HepG2 (cell line): Measurements from ENCODE around the gene CALML4. TPM values are rescaled to one million over a fixed set of nuclear protein-coding genes. Genes with fewer than 3 reads are reported as not detected.

Experiments
- ATAC-seq: fragments of 200-7000 bp; cut with Tn5 transposase; 3 replicates; pipeline ENCODE4 v1.9.1; 2020; ENCODE audit warnings: mild to moderate bottlenecking, moderate library complexity
- BruUV-seq: library from RNA; stranded (reverse); fragments of 400-500 nt; replicated peaks from 2 replicates; lab custom pipeline; 2021; lab: Mats Ljungman, UMichigan
- CTCF ChIA-PET: fragments of 300-600 bp; formaldehyde crosslinking; extraction: SDS; loops from one replicate; lab custom pipeline; 2021; ENCODE audit warnings: low total read pairs, inconsistent platforms, low intra/inter-chr PET ratio; lab: Yijun Ruan, JAX
- POLR2A ChIA-PET: fragments of 350-600 bp; sonication (Branson Sonifier 250); formaldehyde crosslinking; loops from one replicate; lab custom pipeline; 2020; ENCODE audit warnings: antibody characterized with exemption, inconsistent platforms; lab: Yijun Ruan, JAX
- DNase-seq: peaks from one replicate; pipeline ENCODE4 v3.0.0-alpha.2; 2015; ENCODE audit warnings: low spot score
- FAIRE-seq: peaks from 3 replicates; lab custom pipeline; 2011; peaks lifted over from hg19 to GRCh38; lab: Jason Lieb, UNC
- H2AFZ ChIP-seq: one replicate; pipeline ENCODE4 v1.6.1; 2011; ENCODE audit warnings: low read length, inconsistent platforms
- H3K27ac ChIP-seq: fragments of 300-600 bp; 3 replicates; pipeline ENCODE4 v1.8.0; 2011; ENCODE audit warnings: mixed run types, mild to moderate bottlenecking, mixed read lengths, low read length, inconsistent platforms; ENCODE audit not compliant: insufficient read depth; ENCODE audit errors: extremely low read length
- H3K27me3 ChIP-seq, 2 experiments: fragments of 200-600 bp in 1 of 2; 2 replicates in 1 of 2; 3 replicates in 1 of 2; pipeline versions ENCODE4 v1.6.0 to v1.8.0; 2011; ENCODE audit warnings: low read length in 2 of 2, mild to moderate bottlenecking in 2 of 2, moderate library complexity in 2 of 2, inconsistent platforms in 1 of 2; ENCODE audit not compliant: insufficient read depth in 2 of 2, control insufficient read depth in 1 of 2
- H3K36me3 ChIP-seq, 2 experiments: fragments of 200-600 bp in 1 of 2; replicated peaks in 1 of 2; 2 replicates in 1 of 2; 3 replicates in 1 of 2; pipeline versions ENCODE4 v1.5.1 to v1.8.0; 2011; ENCODE audit warnings: low read length in 2 of 2, inconsistent platforms in 1 of 2; ENCODE audit not compliant: insufficient read depth in 2 of 2, control insufficient read depth in 1 of 2
- H3K4me1 ChIP-seq: 2 replicates; pipeline ENCODE4 v1.5.1; 2012; ENCODE audit warnings: low read length, inconsistent platforms; ENCODE audit not compliant: insufficient read depth
- H3K4me2 ChIP-seq: 2 replicates; pipeline ENCODE4 v1.6.0; 2011; ENCODE audit warnings: low read depth, low read length, inconsistent platforms
- H3K4me3 ChIP-seq, 3 experiments: fragments of 200-600 bp in 1 of 3; sonication (generic), shearing (Covaris generic) in 1 of 3; replicated peaks in 1 of 3; 2 replicates each; pipeline ENCODE4 v1.5.1; 2011 to 2016; ENCODE audit warnings: low read length in 3 of 3, inconsistent platforms in 2 of 3, low read depth in 2 of 3, mild to moderate bottlenecking in 2 of 3, control low read depth in 1 of 3, mixed read lengths in 1 of 3; ENCODE audit not compliant: insufficient read depth in 1 of 3
- H3K79me2 ChIP-seq: one replicate; pipeline ENCODE4 v1.6.1; 2011; ENCODE audit warnings: low read length, inconsistent platforms; ENCODE audit not compliant: insufficient read depth
- H3K9ac ChIP-seq: 2 replicates; pipeline ENCODE4 v1.6.0; 2011; ENCODE audit warnings: mild to moderate bottlenecking, low read depth, low read length, inconsistent platforms; ENCODE audit not compliant: insufficient read depth
- H3K9me3 ChIP-seq: 2 replicates; pipeline ENCODE4 v1.5.1; 2012; ENCODE audit warnings: mild to moderate bottlenecking, low read length
- H4K20me1 ChIP-seq: 2 replicates; pipeline ENCODE4 v1.6.0; 2011; ENCODE audit warnings: inconsistent platforms, mild to moderate bottlenecking, low read length, moderate library complexity; ENCODE audit not compliant: insufficient read depth
- HIVEP1 ChIP-seq: sonication (generic); formaldehyde crosslinking; IDR thresholded peaks from 2 replicates; pipeline ENCODE4 v1.4.0; 2020; ENCODE audit warnings: mild to moderate bottlenecking, missing genetic modification reagents
- JARID2 ChIP-seq: sonication (generic); formaldehyde crosslinking; IDR thresholded peaks from 2 replicates; pipeline ENCODE4 v1.8.1; 2023; ENCODE audit warnings: missing genetic modification reagents, inconsistent platforms; ENCODE audit not compliant: insufficient replicate concordance
- KLF11 ChIP-seq: IDR thresholded peaks from 2 replicates; pipeline ENCODE4 v1.6.1; 2016; ENCODE audit warnings: missing compliant biosample characterization
- MLXIP ChIP-seq: sonication (generic); formaldehyde crosslinking; IDR thresholded peaks from 2 replicates; pipeline ENCODE4 v1.9.0; 2021; ENCODE audit warnings: missing genetic modification reagents, borderline replicate concordance
- RFX1 ChIP-seq: fragments of 450-650 bp; IDR thresholded peaks from 2 replicates; pipeline ENCODE4 v1.6.1; 2017
- SSRP1 ChIP-seq: IDR thresholded peaks from 2 replicates; pipeline ENCODE4 v1.6.1; 2016; ENCODE audit warnings: control low read depth
- THAP11 ChIP-seq: IDR thresholded peaks from 2 replicates; pipeline ENCODE4 v1.6.1; 2016; ENCODE audit warnings: missing biosample characterization, missing genetic modification reagents
- ZEB1 ChIP-seq: IDR thresholded peaks from 2 replicates; pipeline ENCODE4 v1.6.1; 2012; ENCODE audit warnings: mild to moderate bottlenecking, low read depth, inconsistent platforms; ENCODE audit not compliant: insufficient replicate concordance
- ZNF225 ChIP-seq: sonication (generic); formaldehyde crosslinking; IDR thresholded peaks from 2 replicates; pipeline ENCODE4 v1.4.0; 2020; ENCODE audit warnings: mild to moderate bottlenecking, missing genetic modification reagents
- ZNF274 ChIP-seq: sonication (generic); formaldehyde crosslinking; IDR thresholded peaks from 2 replicates; pipeline ENCODE4 v1.5.1; 2020; ENCODE audit warnings: mild to moderate bottlenecking, missing genetic modification reagents
- ZNF543 ChIP-seq: sonication (generic); formaldehyde crosslinking; IDR thresholded peaks from 2 replicates; pipeline ENCODE4 v1.4.0; 2020; ENCODE audit warnings: mild to moderate bottlenecking, missing genetic modification reagents
- ZNF619 ChIP-seq: sonication (generic); formaldehyde crosslinking; IDR thresholded peaks from 2 replicates; pipeline ENCODE4 v1.4.0; 2020; ENCODE audit warnings: mild to moderate bottlenecking, missing genetic modification reagents
- ZNF687 ChIP-seq: sonication (generic); formaldehyde crosslinking; IDR thresholded peaks from 2 replicates; pipeline ENCODE4 v1.5.1; 2020; ENCODE audit warnings: mild to moderate bottlenecking, missing genetic modification reagents, moderate library complexity
- ZNF775 ChIP-seq: sonication (generic); formaldehyde crosslinking; IDR thresholded peaks from 2 replicates; pipeline ENCODE4 v1.4.0; 2020; ENCODE audit warnings: missing genetic modification reagents, mild to moderate bottlenecking, moderate library complexity, borderline replicate concordance
- ZSCAN12 ChIP-seq: sonication (generic); formaldehyde crosslinking; IDR thresholded peaks from 2 replicates; pipeline ENCODE4 v1.9.0; 2021; ENCODE audit warnings: mild to moderate bottlenecking, missing genetic modification reagents
- WGBS: methylation state at CpG from one replicate; pipeline ENCODE4 v1.1.6; 2017; ENCODE audit warnings: low lambda C conversion rate; 5-methylcytosine and 5-hydroxymethylcytosine counted together
- in situ Hi-C: cut with HindIII; loops from 2 replicates; pipeline ENCODE4 v1.10.0; 2017; ENCODE audit warnings: low pct_unique_long_range_greater_than_20kb; ENCODE audit not compliant: extremely low pct_ligation_motif_present
- intact Hi-C: fragments of 100-400 bp; cut with micrococcal nuclease; formaldehyde crosslinking; loops from one replicate; pipeline ENCODE4 v1.10.0; 2022; ENCODE audit not compliant: unreplicated experiment
- polyA plus RNA-seq, 8 experiments: library from polyadenylated mRNA; depleted of rRNA in 3 of 8; stranded (reverse) in 7 of 8; unstranded in 1 of 8; fragments of >200 nt; fragmentation: Illumina TruSeq in 4 of 8; extraction: Trizol in 4 of 8; gene quantifications; 2 replicates each; pipeline versions ENCODE4 v1.2.1 to v1.2.3, GENCODE V29; 2011 to 2016; ENCODE audit warnings: low read depth in 4 of 8, missing spikeins in 1 of 8, mixed read lengths in 1 of 8; ENCODE audit not compliant: insufficient read depth in 1 of 8
- total RNA-seq, 5 experiments: library from RNA; depleted of rRNA; stranded (reverse); fragments of >200 nt; fragmentation: Illumina TruSeq; extraction: Trizol; gene quantifications; 2 replicates each; pipeline ENCODE4 v1.2.3, GENCODE V29; 2016; ENCODE audit warnings: low read depth in 1 of 5

Gene CALML4
- total and polyA plus RNA-seq, 2 of the 13 experiments (the other 11 are each of a cell fraction or from before 2014, with no cell fraction given), result 3.6 to 8.7 TPM

- no peak for TF ChIP-seq THAP11
- TF ChIP-seq ZNF543 (CRISPR knock-in tag), result no peak
- no peak for TF ChIP-seq ZNF619
- no peak for TF ChIP-seq RFX1
- no peak for TF ChIP-seq ZSCAN12 (CRISPR knock-in tag)
- no peak for TF ChIP-seq HIVEP1 (CRISPR knock-in tag)
- TF ChIP-seq ZNF225 (CRISPR knock-in tag), result no peak
- TF ChIP-seq ZNF775 (CRISPR knock-in tag), result no peak
- TF ChIP-seq, all 625 proteins: peak for 0
Measured at GRCh38 chr15:68158046-68158628, 47.0 kb downstream of the CALML4 start (continued).

GRCh38 chr15:68157074-68157473, 48.1 kb downstream of the CALML4 start:
- DNase-seq (no peak), FAIRE-seq (no peak), ATAC-seq (no peak)
- intact Hi-C loops, result loop anchor here (10.0 kb wide), 1 partner anchor 102 kb away; the partner anchor contains the start of gene PIAS1
- H4K20me1 ChIP-seq, result no peaks in the 10 kb centered on the region
- in situ Hi-C loops, result loop anchor here (5.0 kb wide), 1 partner anchor 300 kb away; no protein-coding TSS in a partner anchor
- POLR2A ChIA-PET, result no interaction called here
- H3K4me2 ChIP-seq, result no peak overlapping the region
- no peaks in the 10 kb centered on the region for H3K27me3 ChIP-seq
- no peak overlapping the region for H3K9ac ChIP-seq
- peaks cover 8% of the 10 kb centered on the region for H3K4me1 ChIP-seq
- no peak for TF ChIP-seq ZEB1
- no peak for TF ChIP-seq MLXIP (CRISPR knock-in tag)
- no peak for TF ChIP-seq SSRP1 (CRISPR knock-in tag)
- TF ChIP-seq ZNF274, result no peak
- no peak for TF ChIP-seq ZNF687
- TF ChIP-seq KLF11 (CRISPR knock-in tag), result no peak
- no peak for TF ChIP-seq JARID2
- no peak overlapping the region for H2AFZ ChIP-seq
- no TSS peak for BruUV-seq
- H3K4me3 ChIP-seq, result no peak overlapping the region
- WGBS, result no CpG with 5 or more reads among the region's 1 CpG
- peaks cover 8 to 58% of the 10 kb centered on the region in 2 experiments for H3K36me3 ChIP-seq
- no peaks in the 10 kb centered on the region for H3K9me3 ChIP-seq
- H3K27ac ChIP-seq, result no peak overlapping the region
- no peaks in the 10 kb centered on the region for H3K79me2 ChIP-seq
- CTCF ChIA-PET, result no interaction called here
